ENCODE results near the gene GRK3.

The GRK3 gene

GRCh38 chr22:25563761-25564319, 635 bp upstream of the GRK3 start:
- Histone ChIP-seq H3K79me2 (ENCODE audit: control insufficient read depth, low read length) (peaks cover 12% of the 10 kb centered on the region), H3K27me3 (ENCODE audit: control insufficient read depth, low read length) (peaks cover 17% of the 10 kb centered on the region), H3K27ac (ENCODE audit: low read depth, low read length) (0 out of 2 replicates have a peak overlapping the region, but pooled peaks have one; percentile 11), H3K9me3 (ENCODE audit: control insufficient read depth, insufficient read depth, low read length) (no peaks in the 10 kb centered on the region), H4K20me1 (ENCODE audit: control insufficient read depth, insufficient read depth, low read depth, low read length) (no peaks in the 10 kb centered on the region), H3K9me2 (replicated peaks; ENCODE audit: control insufficient read depth, low read length) (no peaks in the 10 kb centered on the region), H3K4me3 (ENCODE audit: low read length) (peak overlapping the region; percentile 84), H3K4me2 (ENCODE audit: low read length) (peak overlapping the region; percentile 81), H3K4me1 (ENCODE audit: control insufficient read depth, low read length) (peaks cover 55% of the 10 kb centered on the region), H3K36me3 (ENCODE audit: control insufficient read depth, low read length) (no peaks in the 10 kb centered on the region), H3F3A (ENCODE audit: control insufficient read depth, insufficient read depth) (0 out of 2 replicates have a peak, but pooled peaks cover 3% of the 10 kb centered on the region)
- no peak for TF ChIP-seq CTCF (IDR thresholded peaks at IDR 0.05; ENCODE audit: low read depth, low read length, poor library complexity, severe bottlenecking)
- no peak for TF ChIP-seq EZH2phosphoT487 (IDR thresholded peaks at IDR 0.05; ENCODE audit: borderline replicate concordance, low read length)

GRCh38 chr22:25564979-25565677, 653 bp downstream of the GRK3 start:
- H3K4me3 ChIP-seq (ENCODE audit: low read length) = peak overlapping the region; percentile 75
- H3K4me1 ChIP-seq (ENCODE audit: control insufficient read depth, low read length) = peaks cover 55% of the 10 kb centered on the region
- TF ChIP-seq CTCF (IDR thresholded peaks at IDR 0.05; ENCODE audit: low read depth, low read length, poor library complexity, severe bottlenecking) (no peak), EZH2phosphoT487 (IDR thresholded peaks at IDR 0.05; ENCODE audit: borderline replicate concordance, low read length) (no peak)
- peak overlapping the region; percentile 93 for H3K4me2 ChIP-seq (ENCODE audit: low read length)
- 0 out of 2 replicates have a peak, but pooled peaks cover 3% of the 10 kb centered on the region for H3F3A ChIP-seq (ENCODE audit: control insufficient read depth, insufficient read depth)
- H3K27me3 ChIP-seq (ENCODE audit: control insufficient read depth, low read length) = peaks cover 17% of the 10 kb centered on the region
- H3K9me3 ChIP-seq (ENCODE audit: control insufficient read depth, insufficient read depth, low read length) = no peaks in the 10 kb centered on the region
- peaks cover 12% of the 10 kb centered on the region for H3K79me2 ChIP-seq (ENCODE audit: control insufficient read depth, low read length)
- H3K27ac ChIP-seq (ENCODE audit: low read depth, low read length) = no peak overlapping the region
- no peaks in the 10 kb centered on the region for H3K36me3 ChIP-seq (ENCODE audit: control insufficient read depth, low read length)
- no peaks in the 10 kb centered on the region for H4K20me1 ChIP-seq (ENCODE audit: control insufficient read depth, insufficient read depth, low read depth, low read length)
- no peaks in the 10 kb centered on the region for H3K9me2 ChIP-seq (replicated peaks; ENCODE audit: control insufficient read depth, low read length)

- no peak for TF ChIP-seq EZH2phosphoT487 (IDR thresholded peaks at IDR 0.05; ENCODE audit: borderline replicate concordance, low read length)
- TF ChIP-seq CTCF (IDR thresholded peaks at IDR 0.05; ENCODE audit: low read depth, low read length, poor library complexity, severe bottlenecking) = no peak
- H3K36me3 ChIP-seq (ENCODE audit: control insufficient read depth, low read length) = no peaks in the 10 kb centered on the region
- H3K27me3 ChIP-seq (ENCODE audit: control insufficient read depth, low read length) = peaks cover 17% of the 10 kb centered on the region
- H3K4me3 ChIP-seq (ENCODE audit: low read length) = peak overlapping the region; percentile 75
- H3K9me2 ChIP-seq (replicated peaks; ENCODE audit: control insufficient read depth, low read length) = no peaks in the 10 kb centered on the region
- 0 out of 2 replicates have a peak, but pooled peaks cover 3% of the 10 kb centered on the region for H3F3A ChIP-seq (ENCODE audit: control insufficient read depth, insufficient read depth)
- H3K27ac ChIP-seq (ENCODE audit: low read depth, low read length) = no peak overlapping the region
- no peaks in the 10 kb centered on the region for H3K9me3 ChIP-seq (ENCODE audit: control insufficient read depth, insufficient read depth, low read length)
- H3K4me2 ChIP-seq (ENCODE audit: low read length) = peak overlapping the region; percentile 93
- H3K4me1 ChIP-seq (ENCODE audit: control insufficient read depth, low read length) = peaks cover 60% of the 10 kb centered on the region
- H4K20me1 ChIP-seq (ENCODE audit: control insufficient read depth, insufficient read depth, low read depth, low read length) = no peaks in the 10 kb centered on the region
- H3K79me2 ChIP-seq (ENCODE audit: control insufficient read depth, low read length) = peaks cover 12% of the 10 kb centered on the region
Measured at GRCh38 chr22:25566186-25566897, 1.9 kb downstream of the GRK3 start.

Measured in DOHH2 (cell line).